ENCODE results near the gene RPLP2.

DNA sequence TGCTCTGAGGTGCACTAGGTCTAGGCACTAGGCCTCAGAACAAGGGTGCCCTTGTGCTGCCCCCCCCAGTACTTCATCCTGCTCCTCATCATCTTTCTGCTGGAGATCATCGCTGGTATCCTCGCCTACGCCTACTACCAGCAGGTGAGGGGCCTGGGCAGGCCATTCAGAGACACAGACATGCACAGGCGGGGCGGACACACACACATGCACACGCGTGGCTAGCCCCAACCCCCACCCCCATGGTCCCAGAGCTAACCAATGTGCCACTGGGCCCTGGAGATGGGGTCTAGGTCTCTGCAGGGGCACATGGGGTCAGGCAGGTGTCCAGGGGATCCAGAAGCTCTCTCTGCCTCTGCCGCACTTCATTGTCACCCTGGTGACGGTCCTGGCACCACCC, 26.9 kb downstream of the RPLP2 start:
- TF ChIP-seq, protein P1, sequence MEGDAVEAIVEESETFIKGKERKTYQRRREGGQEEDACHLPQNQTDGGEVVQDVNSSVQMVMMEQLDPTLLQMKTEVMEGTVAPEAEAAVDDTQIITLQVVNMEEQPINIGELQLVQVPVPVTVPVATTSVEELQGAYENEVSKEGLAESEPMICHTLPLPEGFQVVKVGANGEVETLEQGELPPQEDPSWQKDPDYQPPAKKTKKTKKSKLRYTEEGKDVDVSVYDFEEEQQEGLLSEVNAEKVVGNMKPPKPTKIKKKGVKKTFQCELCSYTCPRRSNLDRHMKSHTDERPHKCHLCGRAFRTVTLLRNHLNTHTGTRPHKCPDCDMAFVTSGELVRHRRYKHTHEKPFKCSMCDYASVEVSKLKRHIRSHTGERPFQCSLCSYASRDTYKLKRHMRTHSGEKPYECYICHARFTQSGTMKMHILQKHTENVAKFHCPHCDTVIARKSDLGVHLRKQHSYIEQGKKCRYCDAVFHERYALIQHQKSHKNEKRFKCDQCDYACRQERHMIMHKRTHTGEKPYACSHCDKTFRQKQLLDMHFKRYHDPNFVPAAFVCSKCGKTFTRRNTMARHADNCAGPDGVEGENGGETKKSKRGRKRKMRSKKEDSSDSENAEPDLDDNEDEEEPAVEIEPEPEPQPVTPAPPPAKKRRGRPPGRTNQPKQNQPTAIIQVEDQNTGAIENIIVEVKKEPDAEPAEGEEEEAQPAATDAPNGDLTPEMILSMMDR (IDR thresholded peaks at IDR 0.05), result no peak
- no peak for TF ChIP-seq POLR2A (IDR thresholded peaks at IDR 0.05)
- TF ChIP-seq POLR2AphosphoS5 (IDR thresholded peaks at IDR 0.05), result no peak
